DMS114 treated with DMSO at 0.1 percent for 48 hours (cell line): ENCODE data around the gene UTF1.
"Not testable (repeated sequence)": the region's sequence is repeated elsewhere in the genome, so short reads cannot be mapped to it uniquely, and the experiment has no call there.

ENCODE experiments used
- DNase-seq: peaks from one replicate; lab custom pipeline; 2025; ENCODE audit not compliant: unreplicated experiment; lab: John Stamatoyannopoulos, UW

UTF1 gene

DNA sequence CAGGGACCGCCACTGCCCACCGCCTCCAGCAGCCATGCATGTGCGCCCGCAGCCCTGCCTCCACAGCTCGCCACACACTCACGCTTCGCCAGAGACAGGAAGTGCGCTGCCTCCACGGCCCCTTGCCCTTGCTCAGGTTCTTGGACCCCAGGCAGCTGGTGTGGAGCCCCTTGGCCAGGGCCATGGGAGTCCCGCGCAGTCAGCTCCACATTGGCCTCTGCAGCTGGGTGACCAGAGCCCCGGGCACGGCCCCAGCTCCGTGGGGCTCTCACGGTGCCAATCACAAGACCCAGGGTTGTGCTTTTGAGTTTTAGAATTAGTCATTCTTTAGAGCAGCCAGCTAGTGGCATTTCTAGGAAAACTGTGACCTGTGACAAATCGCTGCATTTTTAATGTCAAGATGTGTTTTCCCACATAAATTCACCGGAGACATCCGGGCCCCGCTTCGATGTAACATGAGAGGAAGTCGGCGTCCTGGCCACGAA, 4.3 kb upstream of the UTF1 start:
- no peak for DNase-seq

DNA sequence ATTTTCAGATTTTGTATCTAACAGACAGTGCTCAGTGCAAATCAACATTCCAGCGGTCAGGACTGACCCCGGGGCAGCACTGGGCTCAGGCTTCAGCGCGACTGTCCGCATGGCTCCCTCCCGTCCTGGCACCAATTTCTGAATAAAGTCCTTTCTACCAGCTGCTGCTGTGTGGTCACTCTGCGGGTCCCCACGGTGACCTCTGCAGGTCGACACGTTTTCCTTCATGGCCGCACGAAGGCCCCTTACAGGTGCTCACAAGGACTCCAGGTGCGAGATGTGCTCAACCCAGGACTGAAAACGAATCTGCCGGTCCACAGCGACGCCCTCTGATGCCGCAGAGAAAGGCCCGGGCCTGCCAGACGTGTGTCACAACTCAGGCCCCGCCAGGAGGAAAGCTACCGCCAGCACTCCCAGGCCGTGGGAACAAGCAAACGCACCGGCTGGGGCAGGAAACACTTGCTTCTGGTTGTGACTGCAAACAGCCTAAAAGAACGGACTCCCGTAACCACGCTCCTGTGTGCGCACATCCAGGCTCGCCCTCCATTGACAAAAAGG, 3.7 kb upstream of the UTF1 start:
- DNase-seq, result no peak

DNA sequence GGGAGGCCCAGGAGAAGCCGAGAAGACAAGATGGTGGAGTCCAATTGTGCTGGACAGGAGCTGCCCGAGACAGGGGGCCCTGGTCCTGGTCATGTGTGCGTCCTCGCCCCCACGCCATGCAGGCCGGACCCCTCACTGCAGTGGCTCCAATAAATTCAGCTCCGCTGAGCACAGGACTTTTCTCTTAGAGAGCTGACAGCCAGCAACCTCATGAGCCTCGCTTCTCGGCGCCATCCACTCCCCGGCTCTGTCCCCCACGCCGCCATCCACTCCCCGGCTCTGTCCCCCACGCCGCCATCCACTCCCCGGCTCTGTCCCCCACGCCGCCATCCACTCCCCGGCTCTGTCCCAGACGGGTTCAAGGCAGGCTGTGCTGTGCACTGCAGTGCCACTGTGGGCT, 2.8 kb upstream of the UTF1 start:
- no peak for DNase-seq

DNA sequence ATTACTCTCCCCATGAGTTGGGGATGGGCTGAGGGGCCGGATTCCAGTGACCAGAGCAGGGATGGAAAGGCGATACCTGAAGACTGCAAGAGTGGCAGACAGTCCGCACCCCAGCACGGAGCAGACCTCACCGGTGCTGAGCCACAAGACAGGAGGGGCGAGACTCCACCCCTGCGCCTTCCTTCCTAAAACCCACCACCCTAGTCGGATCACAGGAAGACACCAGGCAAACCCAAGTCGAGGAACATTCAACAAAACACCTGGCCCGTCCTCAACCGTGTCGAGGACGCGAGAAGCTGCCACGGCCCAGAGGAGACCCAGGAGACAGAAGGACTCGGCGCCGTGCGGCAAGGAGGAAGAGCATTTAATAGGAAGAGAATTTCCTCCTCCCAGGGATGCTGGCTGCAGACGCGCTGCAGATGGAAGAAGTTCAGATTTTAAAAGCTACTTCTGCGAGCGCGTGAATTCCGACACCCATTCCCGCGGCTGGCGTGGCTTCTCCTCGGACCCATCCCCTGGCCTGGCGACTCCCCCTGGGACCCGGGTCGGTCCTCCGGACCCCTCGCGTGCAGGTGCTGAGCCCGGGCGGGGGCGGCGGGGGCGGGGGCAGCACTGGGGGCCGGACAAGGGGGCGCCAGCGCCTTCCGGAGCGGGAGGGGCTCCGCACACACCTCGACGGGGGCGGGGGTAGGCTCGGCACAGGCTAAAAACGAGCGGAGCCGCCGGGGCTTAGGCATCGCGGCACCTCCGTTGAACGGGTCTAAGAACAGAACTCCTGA, 563 bp upstream of the UTF1 start:
- no peak for DNase-seq

DNA sequence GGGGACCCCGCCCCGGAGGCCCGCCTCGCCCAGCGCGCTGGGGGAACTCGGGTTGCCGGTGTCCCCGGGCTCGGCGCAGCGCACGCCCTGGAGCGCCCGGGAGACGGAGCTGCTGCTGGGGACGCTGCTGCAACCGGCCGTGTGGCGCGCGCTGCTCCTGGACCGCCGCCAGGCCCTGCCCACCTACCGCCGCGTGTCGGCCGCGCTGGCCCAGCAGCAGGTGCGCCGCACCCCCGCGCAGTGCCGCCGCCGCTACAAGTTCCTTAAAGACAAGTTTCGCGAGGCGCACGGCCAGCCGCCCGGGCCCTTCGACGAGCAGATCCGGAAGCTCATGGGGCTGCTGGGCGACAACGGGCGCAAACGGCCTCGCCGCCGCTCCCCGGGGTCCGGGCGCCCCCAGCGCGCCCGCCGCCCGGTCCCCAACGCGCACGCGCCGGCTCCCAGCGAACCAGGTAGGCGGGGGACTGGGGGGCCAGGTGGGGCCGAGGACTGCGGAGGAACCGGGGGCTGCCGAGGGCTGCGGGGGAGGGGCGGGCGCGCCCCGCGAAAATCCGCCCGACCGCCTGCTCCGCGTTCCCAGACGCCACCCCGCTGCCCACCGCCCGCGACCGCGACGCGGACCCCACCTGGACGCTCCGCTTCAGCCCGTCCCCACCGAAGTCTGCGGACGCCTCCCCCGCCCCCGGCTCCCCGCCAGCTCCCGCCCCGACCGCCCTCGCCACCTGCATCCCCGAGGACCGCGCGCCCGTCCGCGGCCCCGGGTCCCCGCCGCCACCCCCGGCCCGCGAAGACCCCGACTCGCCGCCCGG, 574 bp downstream of the UTF1 start:
- peak; percentile 12 for DNase-seq

DNA sequence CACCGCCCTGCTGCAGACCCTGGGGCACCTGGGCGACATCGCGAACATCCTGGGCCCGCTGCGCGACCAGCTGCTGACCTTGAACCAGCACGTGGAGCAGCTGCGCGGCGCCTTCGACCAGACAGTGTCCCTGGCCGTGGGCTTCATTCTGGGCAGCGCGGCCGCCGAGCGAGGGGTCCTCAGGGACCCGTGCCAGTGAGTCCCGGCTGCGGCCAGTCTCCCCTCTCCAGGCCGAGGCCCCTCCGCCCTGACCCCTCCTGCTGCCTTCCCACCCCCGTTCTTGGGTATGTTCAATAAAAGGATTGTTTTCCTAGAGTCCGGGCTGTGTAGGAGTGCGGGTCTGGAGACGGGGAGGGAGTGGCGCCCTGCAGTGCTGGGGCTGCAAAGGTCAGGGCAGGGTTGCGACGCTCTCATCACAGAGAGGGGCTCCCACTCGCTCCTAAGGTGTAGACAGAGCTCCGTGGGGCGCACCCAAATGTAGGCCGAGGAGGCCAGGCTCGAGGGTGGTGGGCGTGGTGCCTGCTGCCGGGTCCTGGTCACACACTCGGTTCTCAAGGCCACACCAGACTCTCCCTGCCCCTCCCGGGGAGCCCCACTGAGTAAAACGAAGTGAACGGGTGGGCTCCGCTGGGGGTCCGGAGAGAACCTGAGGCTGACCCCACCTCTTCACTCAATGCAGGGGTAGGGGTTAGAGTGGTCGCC, 1.4 kb downstream of the UTF1 start:
- DNase-seq, result no peak

DNA sequence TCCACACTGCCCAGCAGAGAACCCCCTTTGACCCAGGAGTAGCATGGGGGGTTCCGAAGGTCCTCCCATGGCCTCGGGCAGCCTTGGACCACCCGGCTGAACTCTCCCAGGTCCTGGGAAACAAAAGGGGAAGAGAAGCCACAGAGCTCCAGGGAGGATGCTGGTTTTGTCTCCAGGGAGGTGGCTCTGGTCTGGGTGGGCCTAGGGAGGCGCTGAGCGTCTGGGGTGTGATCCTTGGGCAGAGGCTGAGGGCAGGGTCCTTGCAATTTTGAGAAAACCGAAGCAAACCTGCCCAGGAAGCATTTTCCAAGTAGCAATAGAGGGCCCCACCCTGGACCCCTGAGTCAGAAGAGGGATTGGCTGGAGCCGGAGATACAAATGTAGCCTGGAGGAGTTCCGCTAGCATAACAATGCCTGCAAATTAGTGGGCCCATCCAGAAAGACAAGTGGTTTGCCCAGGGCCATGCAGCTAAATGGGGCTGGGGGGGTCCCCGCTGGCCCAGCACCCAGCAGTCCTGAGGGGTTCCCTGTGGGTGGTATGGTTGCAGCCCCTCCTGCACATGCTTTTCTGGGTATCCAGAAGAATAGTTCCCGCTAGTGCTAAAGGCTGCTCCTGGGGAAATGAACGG, 2.0 kb downstream of the UTF1 start:
- DNase-seq, result no peak

DNA sequence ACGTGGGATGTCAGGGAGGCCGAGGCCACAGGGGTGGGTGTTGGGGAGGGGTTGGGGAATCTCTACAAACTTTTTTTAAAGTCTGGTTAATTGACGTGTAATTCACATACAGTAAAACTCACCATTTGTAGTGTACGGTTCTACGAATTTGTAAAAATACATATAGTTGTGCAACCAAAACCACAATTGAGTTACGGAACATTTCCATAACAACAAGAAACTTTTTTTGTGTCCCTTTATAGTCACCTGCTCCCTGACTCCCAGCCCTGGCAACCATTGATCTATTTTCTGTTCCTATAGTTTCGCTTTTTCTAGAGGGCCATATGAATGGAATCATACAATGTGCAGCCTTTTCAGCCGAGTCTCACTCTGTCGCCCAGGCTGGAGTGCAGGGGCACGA, 4.8 kb downstream of the UTF1 start:
- DNase-seq, result not testable (repeated sequence)

DNA sequence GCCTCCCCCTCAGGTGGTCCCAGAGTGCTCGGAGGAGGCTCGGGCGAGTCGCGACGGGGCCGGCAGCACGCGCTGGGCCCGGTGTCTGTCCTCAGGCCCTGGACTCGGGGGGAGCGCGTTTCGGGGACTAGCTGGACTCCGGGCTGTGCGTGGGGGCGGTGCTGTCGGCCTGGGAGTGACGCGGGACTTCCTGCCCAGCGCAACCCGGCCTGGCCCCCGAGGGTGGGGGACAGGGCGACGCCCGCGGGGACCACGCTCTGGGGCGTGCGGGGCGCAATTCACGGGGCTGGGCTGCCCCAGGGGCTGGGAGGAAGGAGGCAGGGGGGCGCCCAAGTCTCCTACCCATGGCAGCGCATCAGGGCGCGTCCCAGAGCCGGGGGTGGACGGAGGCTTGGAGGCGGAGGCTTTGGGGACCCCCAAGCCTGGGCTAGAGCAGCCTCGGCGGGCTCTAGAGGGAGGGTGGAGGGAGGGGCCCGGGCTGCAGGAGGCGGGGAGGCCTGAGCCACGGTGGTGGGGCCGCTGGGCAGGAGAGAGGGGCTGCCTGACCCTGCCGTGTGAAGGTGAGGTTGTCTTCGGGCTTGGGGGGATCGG, 5.3 kb downstream of the UTF1 start:
- DNase-seq, result no peak

DNA sequence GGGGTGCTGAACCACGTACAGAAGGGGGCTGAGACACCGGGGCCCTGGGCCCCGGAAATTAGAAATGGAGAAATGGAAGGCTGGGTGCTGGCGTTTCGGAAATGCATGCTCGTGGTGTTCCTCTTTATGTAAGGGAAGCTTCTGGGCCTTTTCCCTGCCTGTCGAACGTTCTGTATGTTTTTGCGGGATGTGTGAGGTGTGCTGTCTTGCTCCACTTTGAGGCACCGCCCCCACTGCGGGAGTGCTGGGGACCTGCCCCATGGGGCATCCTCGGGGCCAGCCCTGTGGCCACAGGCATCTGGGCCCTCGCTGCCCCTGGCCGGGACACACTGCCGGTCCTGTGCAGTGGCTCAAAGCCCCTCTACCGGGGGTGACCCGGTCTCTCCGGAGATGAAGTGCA, 5.9 kb downstream of the UTF1 start:
- DNase-seq, result no peak

DNA sequence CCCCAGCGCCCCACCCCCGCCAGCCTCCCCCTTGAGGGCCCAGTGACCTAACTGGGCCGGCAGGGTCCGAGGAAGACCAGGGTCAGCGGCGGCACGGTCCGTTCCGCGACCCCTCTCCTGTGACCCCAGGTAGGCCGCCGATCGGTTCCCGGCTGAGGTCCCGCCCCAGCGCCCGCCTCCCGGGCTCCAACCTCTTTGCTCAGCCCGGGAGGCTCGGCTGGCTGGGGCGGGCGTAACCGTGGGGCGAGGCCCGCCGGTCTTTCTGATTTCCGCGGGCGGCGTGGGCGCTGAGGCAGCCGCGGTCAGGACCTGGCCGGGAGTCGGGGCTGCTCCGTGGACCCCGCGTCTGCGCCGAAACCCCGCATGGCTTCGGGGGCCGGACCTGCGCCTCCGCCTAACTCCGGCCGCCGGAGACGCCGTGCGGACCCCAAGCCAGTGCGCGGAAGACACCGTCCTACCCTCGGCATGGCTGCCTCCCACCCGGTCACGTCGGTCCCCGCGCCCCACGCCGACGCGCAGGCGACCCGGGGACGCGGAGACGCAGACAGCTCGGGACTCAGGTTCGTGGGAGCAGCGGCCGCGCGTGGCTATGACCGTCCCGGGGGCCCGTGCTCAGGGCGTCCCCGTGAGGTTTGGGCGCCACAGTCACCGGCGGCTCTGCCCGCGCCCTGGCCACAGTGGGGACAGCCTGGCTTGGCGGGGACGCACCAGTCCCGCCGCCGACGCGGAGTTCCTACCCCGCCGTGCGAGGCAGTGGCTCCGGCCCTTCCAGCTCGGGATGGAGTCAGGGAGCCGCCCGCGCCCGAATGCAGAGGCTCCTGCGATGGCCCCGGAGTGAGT, 6.6 kb downstream of the UTF1 start:
- DNase-seq, result no peak

DNA sequence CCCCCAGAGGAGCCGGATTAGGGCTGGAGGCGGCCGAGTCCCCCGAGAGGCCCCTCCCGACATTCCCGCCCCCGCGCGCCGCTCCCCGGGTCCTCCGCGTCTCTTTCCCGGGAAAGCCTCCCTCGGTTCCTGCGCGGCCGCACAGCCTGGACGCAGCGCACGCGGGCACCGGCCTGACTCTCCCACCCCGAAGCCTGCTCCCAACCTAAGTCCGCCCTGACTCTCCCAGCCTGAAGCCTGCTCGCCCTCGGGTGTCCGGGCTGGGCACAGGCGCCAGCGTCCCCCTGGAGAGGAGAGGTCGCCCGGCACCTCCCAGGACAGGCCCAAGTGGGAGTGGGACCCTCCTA, 7.2 kb downstream of the UTF1 start:
- no peak for DNase-seq

DNA sequence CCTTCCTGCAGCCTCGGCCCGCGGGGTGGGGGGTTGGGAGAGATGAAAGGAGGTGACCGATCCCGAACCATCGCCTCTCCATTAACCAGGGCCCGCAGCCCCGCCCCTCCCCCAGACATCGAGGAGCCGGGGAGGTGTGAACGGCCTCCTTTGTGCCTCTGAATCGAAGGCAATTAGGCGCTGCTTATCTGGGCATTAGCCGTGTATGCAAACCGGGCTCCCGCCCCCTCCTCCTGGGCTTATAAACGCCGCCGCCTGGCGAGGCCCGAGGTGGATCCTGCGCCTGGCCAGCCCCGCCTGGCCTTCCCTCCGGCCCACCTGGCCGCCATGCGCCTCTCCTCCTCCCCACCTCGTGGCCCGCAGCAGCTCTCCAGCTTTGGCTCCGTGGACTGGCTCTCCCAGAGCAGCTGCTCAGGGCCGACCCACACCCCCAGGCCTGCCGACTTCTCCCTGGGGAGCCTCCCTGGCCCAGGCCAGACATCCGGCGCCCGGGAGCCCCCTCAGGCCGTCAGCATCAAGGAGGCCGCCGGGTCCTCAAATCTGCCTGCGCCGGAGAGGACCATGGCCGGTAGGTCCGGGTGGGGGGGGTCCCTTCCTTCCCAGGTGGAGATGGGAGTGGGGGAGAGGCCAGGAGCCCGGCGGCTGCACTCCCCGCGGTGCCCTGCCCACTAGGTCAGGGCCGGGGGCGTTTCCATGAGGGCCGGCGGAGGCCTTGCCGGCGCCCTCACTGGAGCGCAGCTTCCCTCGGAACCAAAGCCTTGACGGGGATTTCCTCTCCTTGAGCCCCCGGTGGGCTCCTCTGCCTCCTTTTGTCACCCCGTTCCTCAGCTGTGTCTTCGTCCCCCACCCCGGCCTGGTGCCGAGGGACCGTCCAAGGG, 7.8 kb downstream of the UTF1 start, which contains the start of gene VENTX:
TSS of gene VENTX (plus strand) at position 268 of the 878 bp plus-strand sequence. CDS start at position 328, 60 bp downstream.
- DNase-seq, result no peak

DNA sequence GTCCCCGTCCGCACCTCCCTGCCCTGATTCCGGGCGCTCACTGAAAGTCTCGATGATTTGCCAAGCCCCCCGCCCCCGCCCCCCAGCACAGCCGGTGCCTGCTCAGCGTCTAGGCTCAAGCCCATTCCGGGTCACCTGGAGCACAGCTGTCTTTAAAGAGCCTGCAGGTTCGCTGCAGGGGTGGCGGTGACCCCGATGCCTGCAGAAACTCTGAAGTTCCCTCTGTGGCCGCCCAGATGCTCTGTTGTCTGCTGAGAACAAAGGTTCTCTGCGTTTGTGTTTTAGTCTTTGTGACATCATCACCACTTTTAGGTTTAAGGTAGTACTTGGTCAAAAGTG, 8.4 kb downstream of the UTF1 start:
- no peak for DNase-seq

DNA sequence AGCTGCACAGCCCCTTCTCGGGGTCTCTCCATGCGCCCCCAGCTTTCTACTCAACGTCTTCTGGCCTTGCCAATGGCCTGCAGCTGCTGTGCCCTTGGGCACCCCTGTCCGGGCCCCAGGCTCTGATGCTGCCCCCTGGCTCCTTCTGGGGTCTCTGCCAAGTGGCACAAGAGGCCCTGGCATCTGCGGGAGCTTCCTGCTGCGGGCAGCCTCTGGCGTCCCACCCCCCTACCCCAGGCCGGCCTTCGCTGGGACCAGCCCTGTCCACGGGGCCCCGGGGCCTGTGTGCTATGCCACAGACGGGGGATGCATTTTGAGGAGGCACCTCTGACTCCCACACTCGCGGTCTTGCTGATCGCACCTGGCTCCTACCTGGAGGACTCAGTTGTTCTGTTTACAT, 10.0 kb downstream of the UTF1 start:
- DNase-seq, result no peak

DNA sequence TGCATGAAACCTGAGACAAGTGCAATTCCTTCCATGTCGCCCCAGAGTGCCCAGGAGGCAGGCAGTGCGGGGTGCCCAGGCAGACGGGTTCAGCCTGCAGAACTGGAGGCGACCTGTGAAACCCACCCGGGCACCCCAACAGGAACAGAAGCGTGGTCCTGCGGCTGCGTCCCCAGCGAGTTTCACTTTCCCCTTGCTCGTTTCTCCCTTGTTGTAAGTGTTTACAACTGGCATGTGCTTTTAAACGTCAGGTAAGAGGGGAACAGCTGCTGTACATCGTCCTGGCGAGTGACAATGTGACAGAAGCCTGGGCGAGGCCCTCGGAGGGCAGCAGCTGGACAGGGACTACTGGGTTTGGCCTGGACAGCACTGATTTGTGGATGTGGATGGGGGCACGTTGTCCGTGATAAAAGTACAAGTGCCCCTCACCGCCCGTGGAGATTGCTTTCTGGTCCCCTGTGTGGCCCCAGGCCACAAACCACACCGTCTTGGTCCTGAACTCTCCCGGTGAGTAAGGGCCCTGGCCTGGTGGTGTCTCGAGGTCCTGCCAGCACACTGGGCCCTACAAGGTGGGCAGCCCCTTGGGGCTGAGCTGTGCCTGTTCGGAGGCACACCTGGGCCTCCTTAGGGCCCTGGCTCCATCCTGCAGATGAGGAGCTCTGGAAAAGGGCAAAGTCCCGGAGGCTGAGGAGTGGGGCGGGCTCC, 11.6 kb downstream of the UTF1 start:
- DNase-seq, result no peak

DNA sequence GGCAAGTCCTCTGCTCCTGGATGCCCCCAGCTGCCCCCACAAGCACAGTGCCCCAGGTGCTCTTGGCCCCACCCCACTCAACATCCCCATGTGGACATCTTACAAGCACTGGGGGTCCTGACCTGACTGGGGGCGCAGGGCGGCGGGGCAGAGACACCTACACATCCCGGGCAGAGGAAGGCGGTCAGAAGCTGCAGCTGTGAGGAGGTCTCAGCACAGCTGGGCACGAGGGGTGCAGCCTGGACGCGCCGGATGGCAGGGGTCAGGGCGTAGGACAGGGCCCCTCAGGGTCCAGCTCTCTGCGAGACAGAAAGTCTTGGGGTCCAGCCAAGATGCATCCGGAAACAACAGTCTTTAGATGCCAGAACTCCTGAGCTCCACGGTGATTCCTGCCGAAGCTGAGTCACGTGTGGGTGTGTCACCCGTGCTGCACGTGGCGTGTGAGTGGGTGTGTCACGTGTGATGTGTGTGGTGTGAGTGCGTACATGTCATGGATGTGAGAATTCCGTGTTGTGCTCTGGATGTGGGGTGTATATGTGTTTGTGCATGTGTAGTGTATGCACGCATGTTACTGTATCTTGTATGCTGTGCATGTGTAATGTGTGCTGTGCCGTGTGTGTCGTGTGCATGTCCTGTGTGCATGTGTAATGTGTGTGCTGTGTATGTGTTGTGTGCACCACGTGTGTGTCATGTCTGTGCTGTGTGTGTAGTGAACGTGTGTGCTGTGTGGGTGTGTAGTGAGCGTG, 12.8 kb downstream of the UTF1 start:
- DNase-seq, result no peak

DNA sequence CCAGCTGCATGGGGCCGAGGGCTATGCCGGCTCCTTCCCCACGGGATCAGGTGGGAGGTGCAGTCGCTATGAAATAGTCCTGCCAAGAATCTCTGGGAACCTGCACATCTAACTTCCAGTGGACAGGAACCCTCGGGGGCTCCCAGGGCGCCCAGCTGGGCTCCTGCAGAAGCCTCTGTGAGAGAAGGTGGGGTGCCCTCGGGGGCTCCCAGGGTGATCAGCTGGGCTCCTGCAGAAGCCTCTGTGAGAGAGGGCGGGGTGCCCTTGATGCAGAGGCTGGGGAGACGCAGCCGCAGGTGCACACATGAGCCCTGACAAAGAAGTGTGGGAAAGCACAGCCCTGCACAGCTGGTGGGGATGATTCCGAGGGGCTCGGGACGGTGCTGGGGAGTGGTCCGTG, 13.6 kb downstream of the UTF1 start:
- no peak for DNase-seq
